ENCODE results near the gene THSD7B. TPM values are rescaled to one million over a fixed set of nuclear protein-coding genes. Genes with fewer than 3 reads are reported as not detected.

THSD7B gene
- polyA plus RNA-seq, 1 donor from 2014 or later, result 0.46 TPM

DNA sequence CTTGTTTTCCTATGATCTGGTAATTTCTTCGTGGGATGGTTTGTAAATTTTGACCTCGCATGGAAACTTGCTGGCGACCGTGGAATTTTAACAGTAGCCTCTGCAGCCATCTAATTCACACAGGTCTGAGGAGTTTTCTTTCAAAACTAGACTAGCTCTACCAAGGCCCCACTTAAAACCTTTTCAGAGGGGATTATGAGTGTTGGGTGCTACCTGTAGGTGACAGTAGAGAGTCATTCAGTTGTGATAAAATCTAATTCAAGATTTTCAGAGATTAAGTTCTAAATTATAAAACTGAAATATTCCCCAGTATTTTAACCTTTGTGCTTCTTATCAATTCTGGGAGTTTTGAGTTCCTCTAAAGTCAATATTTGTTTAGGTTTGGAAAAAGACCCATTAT lies 31.0 kb downstream of the THSD7B start:
- H3K79me2 ChIP-seq (replicated peaks; ENCODE audit: insufficient read depth, low read length), result no peaks in the 10 kb centered on the region
- H4K20me1 ChIP-seq (ENCODE audit: insufficient read depth), result no peaks in the 10 kb centered on the region
- no peaks in the 10 kb centered on the region for H3K9me3 ChIP-seq (ENCODE audit: low read length)
- no peak overlapping the region for H2AFZ ChIP-seq (ENCODE audit: low read depth, low read length)
- no peak overlapping the region for H3K27ac ChIP-seq (ENCODE audit: low read length)
- no peak for TF ChIP-seq MXI1 (conservative IDR thresholded peaks at IDR 0.05; ENCODE audit: poor library complexity, severe bottlenecking)
- no peak for TF ChIP-seq POLR2AphosphoS5 (IDR thresholded peaks at IDR 0.05)
- TF ChIP-seq EZH2 (IDR thresholded peaks at IDR 0.05; ENCODE audit: borderline replicate concordance, insufficient read depth, low read length, poor library complexity, severe bottlenecking), result no peak
- TF ChIP-seq SMC3 (conservative IDR thresholded peaks at IDR 0.05; ENCODE audit: poor library complexity), result no peak
- no peak for TF ChIP-seq RAD21 (conservative IDR thresholded peaks at IDR 0.05)
- no peak for TF ChIP-seq TAF1 (IDR thresholded peaks at IDR 0.05; ENCODE audit: low read depth)
- TF ChIP-seq EP300 (conservative IDR thresholded peaks at IDR 0.05; ENCODE audit: poor library complexity, severe bottlenecking), result no peak
- TF ChIP-seq, protein P1, sequence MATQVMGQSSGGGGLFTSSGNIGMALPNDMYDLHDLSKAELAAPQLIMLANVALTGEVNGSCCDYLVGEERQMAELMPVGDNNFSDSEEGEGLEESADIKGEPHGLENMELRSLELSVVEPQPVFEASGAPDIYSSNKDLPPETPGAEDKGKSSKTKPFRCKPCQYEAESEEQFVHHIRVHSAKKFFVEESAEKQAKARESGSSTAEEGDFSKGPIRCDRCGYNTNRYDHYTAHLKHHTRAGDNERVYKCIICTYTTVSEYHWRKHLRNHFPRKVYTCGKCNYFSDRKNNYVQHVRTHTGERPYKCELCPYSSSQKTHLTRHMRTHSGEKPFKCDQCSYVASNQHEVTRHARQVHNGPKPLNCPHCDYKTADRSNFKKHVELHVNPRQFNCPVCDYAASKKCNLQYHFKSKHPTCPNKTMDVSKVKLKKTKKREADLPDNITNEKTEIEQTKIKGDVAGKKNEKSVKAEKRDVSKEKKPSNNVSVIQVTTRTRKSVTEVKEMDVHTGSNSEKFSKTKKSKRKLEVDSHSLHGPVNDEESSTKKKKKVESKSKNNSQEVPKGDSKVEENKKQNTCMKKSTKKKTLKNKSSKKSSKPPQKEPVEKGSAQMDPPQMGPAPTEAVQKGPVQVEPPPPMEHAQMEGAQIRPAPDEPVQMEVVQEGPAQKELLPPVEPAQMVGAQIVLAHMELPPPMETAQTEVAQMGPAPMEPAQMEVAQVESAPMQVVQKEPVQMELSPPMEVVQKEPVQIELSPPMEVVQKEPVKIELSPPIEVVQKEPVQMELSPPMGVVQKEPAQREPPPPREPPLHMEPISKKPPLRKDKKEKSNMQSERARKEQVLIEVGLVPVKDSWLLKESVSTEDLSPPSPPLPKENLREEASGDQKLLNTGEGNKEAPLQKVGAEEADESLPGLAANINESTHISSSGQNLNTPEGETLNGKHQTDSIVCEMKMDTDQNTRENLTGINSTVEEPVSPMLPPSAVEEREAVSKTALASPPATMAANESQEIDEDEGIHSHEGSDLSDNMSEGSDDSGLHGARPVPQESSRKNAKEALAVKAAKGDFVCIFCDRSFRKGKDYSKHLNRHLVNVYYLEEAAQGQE (IDR thresholded peaks at IDR 0.05; ENCODE audit: borderline replicate concordance), result no peak
- TF ChIP-seq, protein P2, sequence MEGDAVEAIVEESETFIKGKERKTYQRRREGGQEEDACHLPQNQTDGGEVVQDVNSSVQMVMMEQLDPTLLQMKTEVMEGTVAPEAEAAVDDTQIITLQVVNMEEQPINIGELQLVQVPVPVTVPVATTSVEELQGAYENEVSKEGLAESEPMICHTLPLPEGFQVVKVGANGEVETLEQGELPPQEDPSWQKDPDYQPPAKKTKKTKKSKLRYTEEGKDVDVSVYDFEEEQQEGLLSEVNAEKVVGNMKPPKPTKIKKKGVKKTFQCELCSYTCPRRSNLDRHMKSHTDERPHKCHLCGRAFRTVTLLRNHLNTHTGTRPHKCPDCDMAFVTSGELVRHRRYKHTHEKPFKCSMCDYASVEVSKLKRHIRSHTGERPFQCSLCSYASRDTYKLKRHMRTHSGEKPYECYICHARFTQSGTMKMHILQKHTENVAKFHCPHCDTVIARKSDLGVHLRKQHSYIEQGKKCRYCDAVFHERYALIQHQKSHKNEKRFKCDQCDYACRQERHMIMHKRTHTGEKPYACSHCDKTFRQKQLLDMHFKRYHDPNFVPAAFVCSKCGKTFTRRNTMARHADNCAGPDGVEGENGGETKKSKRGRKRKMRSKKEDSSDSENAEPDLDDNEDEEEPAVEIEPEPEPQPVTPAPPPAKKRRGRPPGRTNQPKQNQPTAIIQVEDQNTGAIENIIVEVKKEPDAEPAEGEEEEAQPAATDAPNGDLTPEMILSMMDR (IDR thresholded peaks at IDR 0.05; ENCODE audit: poor library complexity, severe bottlenecking), result no peak
- no peak overlapping the region for H3K9ac ChIP-seq (ENCODE audit: low read length)
- peaks cover 6% of the 10 kb centered on the region for H3F3A ChIP-seq (ENCODE audit: insufficient read depth, low read length, poor library complexity, severe bottlenecking)
- no peaks in the 10 kb centered on the region for H3K36me3 ChIP-seq (ENCODE audit: insufficient read depth, low read length)
- no peak overlapping the region for H3K4me3 ChIP-seq (ENCODE audit: low read length)
- no peaks in the 10 kb centered on the region for H3K9me2 ChIP-seq (ENCODE audit: insufficient read depth, low read length)
- no peak overlapping the region for H3K4me2 ChIP-seq (ENCODE audit: low read length)
- no peaks in the 10 kb centered on the region for H3K27me3 ChIP-seq (ENCODE audit: insufficient read depth, low read depth, low read length)

DNA sequence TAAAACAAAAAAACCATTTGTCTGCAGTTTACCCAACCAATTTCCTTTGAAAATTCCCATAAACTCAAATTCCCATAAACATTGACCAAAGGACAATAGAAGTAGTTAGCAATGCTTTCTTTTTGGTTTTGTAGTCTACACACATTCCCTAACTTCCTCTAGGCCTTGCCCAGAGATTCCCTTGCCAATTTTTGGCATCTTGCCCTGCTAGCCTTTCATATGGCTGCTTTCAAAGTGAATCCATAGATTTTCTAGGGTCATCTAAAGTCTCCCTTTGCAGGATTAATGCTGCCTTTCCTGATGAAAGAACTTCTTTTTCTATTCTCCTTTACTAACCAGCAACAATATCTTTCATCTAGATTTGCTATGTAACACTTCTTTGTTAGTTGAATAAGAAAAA lies 33.4 kb downstream of the THSD7B start:
- Histone ChIP-seq H3K9me2 (ENCODE audit: insufficient read depth, low read length) (no peaks in the 10 kb centered on the region), H3K27ac (ENCODE audit: low read length) (no peak overlapping the region), H3K79me2 (replicated peaks; ENCODE audit: insufficient read depth, low read length) (no peaks in the 10 kb centered on the region), H3K36me3 (ENCODE audit: insufficient read depth, low read length) (no peaks in the 10 kb centered on the region), H3F3A (ENCODE audit: insufficient read depth, low read length, poor library complexity, severe bottlenecking) (peaks cover 10% of the 10 kb centered on the region), H3K9ac (ENCODE audit: low read length) (no peak overlapping the region), H3K27me3 (ENCODE audit: insufficient read depth, low read depth, low read length) (no peaks in the 10 kb centered on the region), H3K4me3 (ENCODE audit: low read length) (no peak overlapping the region), H3K4me2 (ENCODE audit: low read length) (no peak overlapping the region), H4K20me1 (ENCODE audit: insufficient read depth) (no peaks in the 10 kb centered on the region), H2AFZ (ENCODE audit: low read depth, low read length) (no peak overlapping the region), H3K9me3 (ENCODE audit: low read length) (no peaks in the 10 kb centered on the region)
- TF ChIP-seq EP300 (conservative IDR thresholded peaks at IDR 0.05; ENCODE audit: poor library complexity, severe bottlenecking) (no peak), MXI1 (conservative IDR thresholded peaks at IDR 0.05; ENCODE audit: poor library complexity, severe bottlenecking) (no peak)
- TF ChIP-seq, protein P2 (IDR thresholded peaks at IDR 0.05; ENCODE audit: poor library complexity, severe bottlenecking), result no peak
- TF ChIP-seq, protein P1 (IDR thresholded peaks at IDR 0.05; ENCODE audit: borderline replicate concordance), result no peak
